HCT116 (cell line): ENCODE results near the gene KRIT1. TPM values are rescaled to one million over a fixed set of nuclear protein-coding genes. Genes with fewer than 3 reads are reported as not detected.

Source experiments
- ATAC-seq: fragments of 200-7000 bp; cut with Tn5 transposase; 2 replicates; pipeline ENCODE4 v1.9.1; 2020; ENCODE audit warnings: mild to moderate bottlenecking, moderate library complexity
- BruUV-seq: library from RNA; stranded (reverse); fragments of 400-500 nt; replicated peaks from 2 replicates; lab custom pipeline; 2021; lab: Mats Ljungman, UMichigan
- CTCF ChIA-PET: fragments of 300-600 bp; sonication (Branson Sonifier 250); formaldehyde crosslinking; loops from one replicate; lab custom pipeline; 2021; ENCODE audit warnings: antibody characterized with exemption; lab: Charles Lee
- POLR2A ChIA-PET: fragments of 300-600, 350-600 bp; sonication (Branson Sonifier 250); formaldehyde crosslinking; loops from one replicate; lab custom pipeline; 2021; ENCODE audit warnings: antibody characterized with exemption; lab: Charles Lee
- RAD21 ChIA-PET, 2 experiments: fragments of 300-600 bp; sonication (Branson Sonifier 250); formaldehyde crosslinking; loops; one replicate each; lab custom pipeline; 2023; ENCODE audit warnings: low total read pairs in 2 of 2; ENCODE audit not compliant: uncharacterized antibody in 2 of 2, unreplicated experiment in 2 of 2, low non-redundant PET in 1 of 2; lab: Charles Lee
- DNase-seq: peaks from one replicate; pipeline ENCODE4 v3.0.0-alpha.2; 2010; ENCODE audit warnings: low read depth, low spot score
- H2AFZ ChIP-seq: fragments of 200-600 bp; shearing (Covaris generic), sonication (generic); 2 replicates; pipeline ENCODE4 v1.6.1; 2017; ENCODE audit warnings: low read depth, mixed run types, mixed read lengths, antibody characterized with exemption, low read length; ENCODE audit not compliant: poor library complexity, severe bottlenecking
- H3K27ac ChIP-seq: 2 replicates; pipeline ENCODE4 v1.5.1; 2012; ENCODE audit warnings: low read depth, low read length
- H3K27me3 ChIP-seq: fragments of 200-600 bp; sonication (generic); 2 replicates; pipeline ENCODE4 v1.6.1; 2016; ENCODE audit warnings: mixed run types, low read length, mixed read lengths; ENCODE audit not compliant: insufficient read depth
- H3K36me3 ChIP-seq, 2 experiments: fragments of 200-500 bp in 1 of 2; fragments of 200-600 bp in 1 of 2; sonication (Bioruptor generic) in 1 of 2; sonication (generic) in 1 of 2; 2 replicates each; pipeline versions ENCODE4 v1.5.1 to v1.6.1; 2014 to 2016; ENCODE audit warnings: low read length in 2 of 2, inconsistent platforms in 1 of 2, mixed read lengths in 1 of 2, mixed run types in 1 of 2; ENCODE audit not compliant: insufficient read depth in 2 of 2, control insufficient read depth in 1 of 2
- H3K4me1 ChIP-seq, 2 experiments: fragments of 200-600 bp in 1 of 2; sonication (generic) in 1 of 2; 2 replicates each; pipeline versions ENCODE4 v1.5.1 to v1.6.1; 2012 to 2017; ENCODE audit warnings: low read length in 2 of 2, inconsistent platforms in 1 of 2, mild to moderate bottlenecking in 1 of 2, mixed read lengths in 1 of 2, mixed run types in 1 of 2, moderate library complexity in 1 of 2; ENCODE audit not compliant: insufficient read depth in 2 of 2, control insufficient read depth in 1 of 2
- H3K4me2 ChIP-seq: fragments of 200-600 bp; sonication (generic); 2 replicates; pipeline ENCODE4 v1.6.1; 2017; ENCODE audit warnings: mixed run types, low read length, mixed read lengths
- H3K4me3 ChIP-seq, 2 experiments: fragments of 200-600 bp in 1 of 2; sonication (generic) in 1 of 2; replicated peaks in 1 of 2; 2 replicates each; pipeline ENCODE4 v1.5.1; 2011 to 2016; ENCODE audit warnings: low read length in 2 of 2, control low read depth in 1 of 2, low read depth in 1 of 2, mild to moderate bottlenecking in 1 of 2, mixed read lengths in 1 of 2, mixed run types in 1 of 2
- H3K79me2 ChIP-seq: fragments of 200-600 bp; sonication (generic); 2 replicates; pipeline ENCODE4 v1.6.1; 2017; ENCODE audit warnings: mild to moderate bottlenecking, mixed run types, low read length, moderate library complexity, mixed read lengths; ENCODE audit not compliant: insufficient read depth
- H3K9ac ChIP-seq: fragments of 200-600 bp; sonication (generic); 2 replicates; pipeline ENCODE4 v1.6.1; 2016; ENCODE audit warnings: low read length, mixed read lengths
- H3K9me2 ChIP-seq: fragments of 200-600 bp; sonication (generic), shearing (Covaris generic); 2 replicates; pipeline ENCODE4 v1.6.1; 2017; ENCODE audit warnings: mixed run types, mild to moderate bottlenecking, moderate library complexity; ENCODE audit not compliant: insufficient read depth
- H3K9me3 ChIP-seq, 2 experiments: fragments of 200-500 bp in 1 of 2; fragments of 200-600 bp in 1 of 2; sonication (Bioruptor generic) in 1 of 2; sonication (generic) in 1 of 2; 2 replicates each; pipeline ENCODE4 v1.6.1; 2014 to 2017; ENCODE audit warnings: low read length in 2 of 2, mixed read lengths in 2 of 2, inconsistent platforms in 1 of 2, low read depth in 1 of 2, mild to moderate bottlenecking in 1 of 2, mixed run types in 1 of 2, moderate library complexity in 1 of 2; ENCODE audit not compliant: control insufficient read depth in 1 of 2, insufficient read depth in 1 of 2
- H4K20me1 ChIP-seq: fragments of 200-600 bp; sonication (generic), shearing (Covaris generic); 2 replicates; pipeline ENCODE4 v1.6.1; 2017; ENCODE audit warnings: mixed run types, mild to moderate bottlenecking, moderate library complexity; ENCODE audit not compliant: insufficient read depth
- EGR1 ChIP-seq: IDR thresholded peaks from 2 replicates; pipeline ENCODE4 v1.6.1; 2012; ENCODE audit warnings: low read depth
- EZH2 ChIP-seq: fragments of 200-600 bp; sonication (generic); IDR thresholded peaks from 2 replicates; pipeline ENCODE4 v1.6.1; 2017; ENCODE audit warnings: antibody characterized with exemption, mixed run types
- EZH2phosphoT487 ChIP-seq: fragments of 200-600 bp; IDR thresholded peaks from 2 replicates; pipeline ENCODE4 v1.6.1; 2018; ENCODE audit warnings: antibody characterized with exemption, borderline replicate concordance
- FOSL1 ChIP-seq: IDR thresholded peaks from 2 replicates; pipeline ENCODE4 v1.6.1; 2012; ENCODE audit warnings: low read depth
- POLR2AphosphoS5 ChIP-seq: IDR thresholded peaks from 2 replicates; pipeline ENCODE4 v1.6.1; 2011; ENCODE audit warnings: mild to moderate bottlenecking, low read depth, low read length, moderate library complexity
- RAD21 ChIP-seq: IDR thresholded peaks from 2 replicates; pipeline ENCODE4 v1.6.1; 2012; ENCODE audit warnings: low read depth, mild to moderate bottlenecking
- SRF ChIP-seq: IDR thresholded peaks from 2 replicates; pipeline ENCODE4 v1.6.1; 2012; ENCODE audit warnings: low read depth
- TCF7L2 ChIP-seq: IDR thresholded peaks from 2 replicates; pipeline ENCODE4 v1.7.0; 2011; ENCODE audit warnings: borderline replicate concordance, inconsistent platforms; ENCODE audit not compliant: insufficient read depth, insufficient read length; ENCODE audit errors: extremely low read depth
- intact Hi-C: fragments of 100-400 bp; cut with micrococcal nuclease; formaldehyde crosslinking; loops from 2 replicates; pipeline ENCODE4 v1.10.0; 2022
- total RNA-seq: library from RNA; stranded (reverse); gene quantifications from one replicate; pipeline ENCODE4 v1.2.1, GENCODE V29; 2021; ENCODE audit not compliant: unreplicated experiment
- TF ChIP-seq, protein P1 (sequence below): IDR thresholded peaks from 2 replicates; pipeline ENCODE4 v1.6.1; 2012
- TF ChIP-seq, protein P2 (sequence below), 3 experiments: fragments of 200-600 bp in 1 of 3; sonication (generic) in 1 of 3; IDR thresholded peaks in 2 of 3; conservative IDR thresholded peaks in 1 of 3; 2 replicates each; pipeline ENCODE4 v1.5.1; 2012 to 2017; ENCODE audit warnings: low read depth in 2 of 3, low read length in 2 of 3, antibody characterized with exemption in 1 of 3, borderline replicate concordance in 1 of 3, control low read depth in 1 of 3, mild to moderate bottlenecking in 1 of 3, mixed read lengths in 1 of 3, mixed run types in 1 of 3, moderate library complexity in 1 of 3; ENCODE audit not compliant: insufficient read depth in 1 of 3
- TF ChIP-seq, protein P3 (sequence below): IDR thresholded peaks from 2 replicates; pipeline ENCODE4 v1.6.1; 2012

The KRIT1 gene
- total RNA-seq, 1 experiment from 2014 or later = 32.4 TPM

DNA sequence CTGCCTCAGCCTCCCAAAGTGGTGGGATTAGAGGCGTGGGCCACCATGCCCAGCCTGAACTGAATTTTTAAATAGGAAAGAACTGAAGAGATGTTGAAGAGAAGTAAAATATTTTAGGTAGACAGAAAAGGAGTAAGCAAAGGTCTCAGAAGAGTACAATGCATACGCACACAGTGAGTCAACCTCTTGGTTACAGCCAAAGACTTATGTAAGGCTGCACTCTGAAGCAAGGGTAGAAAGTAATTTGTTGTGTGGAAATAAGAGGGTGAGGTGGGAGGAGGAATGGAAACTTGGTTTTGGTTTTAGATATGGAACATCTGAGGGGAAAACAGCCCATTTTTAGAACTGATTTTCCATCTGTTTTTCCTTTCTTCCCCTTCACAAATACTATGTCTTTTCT is 17.6 kb downstream of the KRIT1 start:
- ATAC-seq = no peak
- no peak for DNase-seq
- TF ChIP-seq, protein P1, sequence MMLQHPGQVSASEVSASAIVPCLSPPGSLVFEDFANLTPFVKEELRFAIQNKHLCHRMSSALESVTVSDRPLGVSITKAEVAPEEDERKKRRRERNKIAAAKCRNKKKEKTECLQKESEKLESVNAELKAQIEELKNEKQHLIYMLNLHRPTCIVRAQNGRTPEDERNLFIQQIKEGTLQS = no peak
- TF ChIP-seq EZH2 (no peak), SRF (no peak), RAD21 (no peak), EGR1 (no peak)
- TF ChIP-seq, protein P2, sequence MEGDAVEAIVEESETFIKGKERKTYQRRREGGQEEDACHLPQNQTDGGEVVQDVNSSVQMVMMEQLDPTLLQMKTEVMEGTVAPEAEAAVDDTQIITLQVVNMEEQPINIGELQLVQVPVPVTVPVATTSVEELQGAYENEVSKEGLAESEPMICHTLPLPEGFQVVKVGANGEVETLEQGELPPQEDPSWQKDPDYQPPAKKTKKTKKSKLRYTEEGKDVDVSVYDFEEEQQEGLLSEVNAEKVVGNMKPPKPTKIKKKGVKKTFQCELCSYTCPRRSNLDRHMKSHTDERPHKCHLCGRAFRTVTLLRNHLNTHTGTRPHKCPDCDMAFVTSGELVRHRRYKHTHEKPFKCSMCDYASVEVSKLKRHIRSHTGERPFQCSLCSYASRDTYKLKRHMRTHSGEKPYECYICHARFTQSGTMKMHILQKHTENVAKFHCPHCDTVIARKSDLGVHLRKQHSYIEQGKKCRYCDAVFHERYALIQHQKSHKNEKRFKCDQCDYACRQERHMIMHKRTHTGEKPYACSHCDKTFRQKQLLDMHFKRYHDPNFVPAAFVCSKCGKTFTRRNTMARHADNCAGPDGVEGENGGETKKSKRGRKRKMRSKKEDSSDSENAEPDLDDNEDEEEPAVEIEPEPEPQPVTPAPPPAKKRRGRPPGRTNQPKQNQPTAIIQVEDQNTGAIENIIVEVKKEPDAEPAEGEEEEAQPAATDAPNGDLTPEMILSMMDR (IDR thresholded peaks at IDR 0.05 in 2 of 3, conservative IDR thresholded peaks at IDR 0.05 in 1 of 3; ENCODE audit: borderline replicate concordance in 1 of 3, insufficient read depth in 1 of 3, low read depth in 2 of 3, low read length in 2 of 3) = no peak
- no TSS peak for BruUV-seq
- Histone ChIP-seq H3K9ac (no peak overlapping the region), H3K4me3 (no peak overlapping the region), H4K20me1 (no peaks in the 10 kb centered on the region), H3K79me2 (no peaks in the 10 kb centered on the region), H3K9me3 (no peaks in the 10 kb centered on the region), H3K36me3 (peaks cover 8 to 12% of the 10 kb centered on the region in 2 experiments; a peak in 3 of 4 replicates), H3K4me2 (no peak overlapping the region), H3K9me2 (no peaks in the 10 kb centered on the region), H2AFZ (no peak overlapping the region), H3K4me1 (no peaks in the 10 kb centered on the region), H3K27me3 (no peaks in the 10 kb centered on the region), H3K27ac (no peak overlapping the region)
- ChIA-PET RAD21 (no interaction called here), CTCF (no interaction called here), POLR2A (no interaction called here)
- intact Hi-C loops = no loop called here

DNA sequence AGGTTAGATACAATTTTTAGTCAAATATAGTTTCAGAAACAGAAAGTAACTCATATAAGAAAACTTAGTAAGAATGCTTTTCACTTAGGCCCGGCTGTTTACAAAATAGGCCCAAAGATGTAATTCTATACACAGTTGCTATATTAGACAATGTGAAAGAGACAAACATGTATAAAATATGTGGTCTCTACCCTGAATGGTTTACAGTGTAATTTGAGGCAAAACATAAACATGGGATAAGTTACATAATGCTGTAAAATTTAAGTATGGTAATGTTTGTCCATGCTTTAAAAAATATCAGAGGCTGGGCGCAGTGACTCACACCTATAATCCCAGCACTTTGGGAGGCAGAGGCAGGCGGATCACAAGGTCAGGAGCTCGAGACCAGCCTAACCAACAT is 18.7 kb downstream of the KRIT1 start:
- ChIA-PET RAD21 (no interaction called here), POLR2A (no interaction called here), CTCF (no interaction called here)
- no peaks in the 10 kb centered on the region for H3K27me3 ChIP-seq
- no peak overlapping the region for H2AFZ ChIP-seq
- H4K20me1 ChIP-seq = no peaks in the 10 kb centered on the region
- DNase-seq (no peak), ATAC-seq (no peak)
- no peaks in the 10 kb centered on the region for H3K9me2 ChIP-seq
- no peak overlapping the region for H3K4me2 ChIP-seq
- H3K4me1 ChIP-seq = no peaks in the 10 kb centered on the region
- no peak for TF ChIP-seq EGR1
- no peak for TF ChIP-seq RAD21
- TF ChIP-seq, protein P3, sequence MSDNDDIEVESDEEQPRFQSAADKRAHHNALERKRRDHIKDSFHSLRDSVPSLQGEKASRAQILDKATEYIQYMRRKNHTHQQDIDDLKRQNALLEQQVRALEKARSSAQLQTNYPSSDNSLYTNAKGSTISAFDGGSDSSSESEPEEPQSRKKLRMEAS = no peak
- no peak for TF ChIP-seq POLR2AphosphoS5
- TF ChIP-seq FOSL1 = no peak
- TF ChIP-seq EZH2phosphoT487 = no peak
- no peak for TF ChIP-seq TCF7L2
- H3K9me3 ChIP-seq = no peaks in the 10 kb centered on the region
- H3K9ac ChIP-seq = no peak overlapping the region
- no TSS peak for BruUV-seq
- no peak overlapping the region for H3K27ac ChIP-seq
- H3K36me3 ChIP-seq = peaks cover 8 to 12% of the 10 kb centered on the region in 2 experiments; a peak in 3 of 4 replicates
- intact Hi-C loops = no loop called here
- H3K4me3 ChIP-seq = no peak overlapping the region
- no peaks in the 10 kb centered on the region for H3K79me2 ChIP-seq
